DND-41 (cell line): Measurements from ENCODE around the gene BYSL.

Experiments used
- CTCF ChIP-seq: IDR thresholded peaks from 2 replicates; pipeline ENCODE4 v1.5.1; 2012; ENCODE audit warnings: borderline replicate concordance, low read length, moderate library complexity, mild to moderate bottlenecking; ENCODE audit not compliant: poor library complexity, severe bottlenecking; ENCODE audit errors: extremely low read depth
- EZH2 ChIP-seq: IDR thresholded peaks from 3 replicates; pipeline ENCODE4 v1.6.1; 2012; ENCODE audit warnings: borderline replicate concordance, low read depth, mild to moderate bottlenecking, moderate library complexity, low read length, inconsistent platforms; ENCODE audit not compliant: severe bottlenecking

- no peak for TF ChIP-seq CTCF
- no peak for TF ChIP-seq EZH2
These were observed 55.6 kb downstream of the BYSL start for GRCh38 chr6:41976794-41977484.
